Measurements from ENCODE around the gene HOXD4.

DNA sequence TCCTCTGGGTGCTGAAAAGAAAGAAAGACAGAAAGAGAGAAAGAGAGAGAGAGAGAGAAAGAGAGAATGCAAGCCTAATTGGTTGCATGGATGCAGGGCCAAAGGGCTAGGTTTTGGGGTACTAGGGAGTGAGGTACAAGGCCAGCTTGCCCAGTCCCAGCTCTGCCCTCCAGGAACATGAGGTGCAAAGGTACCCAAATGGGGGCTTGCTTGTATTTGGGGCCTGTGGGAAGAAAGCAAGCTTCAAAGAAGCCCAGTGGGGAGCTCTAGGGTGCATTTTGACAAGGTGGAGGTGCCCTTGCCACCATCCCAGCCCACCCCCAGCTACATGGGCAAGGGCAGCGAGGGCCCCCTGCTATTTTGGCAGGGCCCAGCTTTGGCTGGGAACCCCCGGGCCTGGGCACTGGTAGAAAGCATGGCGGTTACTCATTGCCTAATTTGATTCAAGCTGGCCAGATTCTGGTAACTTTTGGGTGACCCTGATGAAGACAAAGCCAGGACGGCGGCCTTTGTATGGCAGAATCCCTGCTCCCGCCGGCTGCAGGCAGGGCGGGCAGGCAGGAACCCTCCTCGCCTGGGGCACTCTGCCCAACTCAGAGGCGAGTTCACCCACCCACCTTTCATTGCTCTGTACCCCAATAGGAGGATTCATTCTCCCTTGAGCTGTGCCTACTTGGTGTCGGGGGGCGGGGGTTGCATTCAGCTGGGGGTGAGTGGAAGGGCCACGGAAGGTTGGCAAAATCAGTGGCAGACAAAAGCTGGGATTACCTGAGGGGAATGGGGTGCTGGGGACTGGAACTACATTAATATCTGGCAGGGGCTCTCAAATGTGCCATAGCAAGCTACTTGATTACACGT, 537 bp upstream of the HOXD4 start:
- TF ChIP-seq EZH2 (IDR thresholded peaks at IDR 0.05; ENCODE audit: insufficient read depth, poor library complexity, severe bottlenecking) (no peak), EZH2phosphoT487 (IDR thresholded peaks at IDR 0.05; ENCODE audit: insufficient read depth, low read depth) (no peak)
